Osteoblast (primary cell): ENCODE data around the gene HMCN1. TPM values are rescaled to one million over a fixed set of nuclear protein-coding genes. Genes with fewer than 3 reads are reported as not detected.

ENCODE experiments used
- DNase-seq: peaks from one replicate; pipeline ENCODE4 v3.0.0; 2011; ENCODE audit warnings: low spot score, mixed read lengths; ENCODE audit not compliant: insufficient read length; ENCODE audit errors: missing footprints
- H2AFZ ChIP-seq: 2 replicates; pipeline ENCODE4 v1.6.0; 2011; ENCODE audit warnings: mild to moderate bottlenecking, low read length
- H3K27ac ChIP-seq: 2 replicates; pipeline ENCODE4 v1.5.1; 2011; ENCODE audit warnings: mild to moderate bottlenecking, low read depth, low read length, moderate library complexity
- H3K27me3 ChIP-seq: 2 replicates; pipeline ENCODE4 v1.6.0; 2012; ENCODE audit warnings: mild to moderate bottlenecking, control low read depth, inconsistent platforms, low read length, moderate library complexity; ENCODE audit not compliant: insufficient read depth
- H3K36me3 ChIP-seq: 2 replicates; pipeline ENCODE4 v1.5.1; 2011; ENCODE audit warnings: mild to moderate bottlenecking, low read length, control low read depth, moderate library complexity; ENCODE audit not compliant: insufficient read depth
- H3K4me1 ChIP-seq: 2 replicates; pipeline ENCODE4 v1.5.1; 2011; ENCODE audit warnings: mild to moderate bottlenecking, low read length, control low read depth, moderate library complexity; ENCODE audit not compliant: insufficient read depth
- H3K4me2 ChIP-seq: 2 replicates; pipeline ENCODE4 v1.6.0; 2011; ENCODE audit warnings: mild to moderate bottlenecking, low read length; ENCODE audit not compliant: insufficient read depth
- H3K4me3 ChIP-seq: fragments of 200-600 bp; sonication (generic); 3 replicates; pipeline ENCODE4 v1.5.1; 2012; ENCODE audit warnings: mild to moderate bottlenecking, low read length, inconsistent platforms; ENCODE audit not compliant: insufficient read depth
- H3K79me2 ChIP-seq: 2 replicates; pipeline ENCODE4 v1.6.0; 2012; ENCODE audit warnings: mild to moderate bottlenecking, low read length, control low read depth, inconsistent platforms; ENCODE audit not compliant: insufficient read depth
- H3K9me3 ChIP-seq: 2 replicates; pipeline ENCODE4 v1.5.1; 2011; ENCODE audit warnings: low read depth, low read length, control low read depth
- H4K20me1 ChIP-seq: 2 replicates; pipeline ENCODE4 v1.6.0; 2012; ENCODE audit warnings: mild to moderate bottlenecking, low read length, control low read depth; ENCODE audit not compliant: insufficient read depth
- total RNA-seq: library from RNA; depleted of rRNA; stranded (reverse); fragments of >200 nt; gene quantifications from 2 replicates; pipeline ENCODE4 v1.2.3, GENCODE V29; 2012
- TF ChIP-seq, protein P1 (sequence below): IDR thresholded peaks from 2 replicates; pipeline ENCODE4 v1.5.1; 2011; ENCODE audit warnings: mild to moderate bottlenecking, low read depth, low read length, moderate library complexity; ENCODE audit errors: extremely low read depth

Gene HMCN1
- total RNA-seq, 1 donor, result 178 TPM

DNA sequence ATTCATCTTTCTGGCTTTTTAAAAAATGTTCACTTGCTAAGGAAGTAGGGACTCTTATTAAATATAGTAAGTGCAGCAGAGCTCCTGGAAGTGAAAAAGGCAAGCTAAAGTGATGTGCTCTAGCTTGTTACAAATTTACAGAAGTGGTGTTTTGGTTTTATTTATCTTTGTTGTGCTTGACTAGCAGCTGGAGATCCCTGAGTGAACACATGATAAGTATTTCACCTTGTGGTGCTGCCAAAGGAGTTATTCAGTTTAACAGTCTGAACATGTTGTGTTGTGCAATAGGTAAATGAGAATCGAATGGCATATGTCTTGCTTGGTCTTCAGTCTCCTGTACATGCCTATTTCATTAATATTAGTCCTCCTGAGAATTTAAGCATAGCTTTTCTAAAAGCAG is 325.1 kb downstream of the HMCN1 start:
- no peaks in the 10 kb centered on the region for H3K4me1 ChIP-seq
- DNase-seq, result no peak
- H3K4me2 ChIP-seq, result no peak overlapping the region
- no peaks in the 10 kb centered on the region for H3K79me2 ChIP-seq
- H3K9me3 ChIP-seq, result no peaks in the 10 kb centered on the region
- no peaks in the 10 kb centered on the region for H3K36me3 ChIP-seq
- no peak overlapping the region for H3K4me3 ChIP-seq
- H2AFZ ChIP-seq, result no peak overlapping the region
- H3K27ac ChIP-seq, result no peak overlapping the region
- TF ChIP-seq, protein P1, sequence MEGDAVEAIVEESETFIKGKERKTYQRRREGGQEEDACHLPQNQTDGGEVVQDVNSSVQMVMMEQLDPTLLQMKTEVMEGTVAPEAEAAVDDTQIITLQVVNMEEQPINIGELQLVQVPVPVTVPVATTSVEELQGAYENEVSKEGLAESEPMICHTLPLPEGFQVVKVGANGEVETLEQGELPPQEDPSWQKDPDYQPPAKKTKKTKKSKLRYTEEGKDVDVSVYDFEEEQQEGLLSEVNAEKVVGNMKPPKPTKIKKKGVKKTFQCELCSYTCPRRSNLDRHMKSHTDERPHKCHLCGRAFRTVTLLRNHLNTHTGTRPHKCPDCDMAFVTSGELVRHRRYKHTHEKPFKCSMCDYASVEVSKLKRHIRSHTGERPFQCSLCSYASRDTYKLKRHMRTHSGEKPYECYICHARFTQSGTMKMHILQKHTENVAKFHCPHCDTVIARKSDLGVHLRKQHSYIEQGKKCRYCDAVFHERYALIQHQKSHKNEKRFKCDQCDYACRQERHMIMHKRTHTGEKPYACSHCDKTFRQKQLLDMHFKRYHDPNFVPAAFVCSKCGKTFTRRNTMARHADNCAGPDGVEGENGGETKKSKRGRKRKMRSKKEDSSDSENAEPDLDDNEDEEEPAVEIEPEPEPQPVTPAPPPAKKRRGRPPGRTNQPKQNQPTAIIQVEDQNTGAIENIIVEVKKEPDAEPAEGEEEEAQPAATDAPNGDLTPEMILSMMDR, result no peak
- H3K27me3 ChIP-seq, result no peaks in the 10 kb centered on the region
- H4K20me1 ChIP-seq, result no peaks in the 10 kb centered on the region

DNA sequence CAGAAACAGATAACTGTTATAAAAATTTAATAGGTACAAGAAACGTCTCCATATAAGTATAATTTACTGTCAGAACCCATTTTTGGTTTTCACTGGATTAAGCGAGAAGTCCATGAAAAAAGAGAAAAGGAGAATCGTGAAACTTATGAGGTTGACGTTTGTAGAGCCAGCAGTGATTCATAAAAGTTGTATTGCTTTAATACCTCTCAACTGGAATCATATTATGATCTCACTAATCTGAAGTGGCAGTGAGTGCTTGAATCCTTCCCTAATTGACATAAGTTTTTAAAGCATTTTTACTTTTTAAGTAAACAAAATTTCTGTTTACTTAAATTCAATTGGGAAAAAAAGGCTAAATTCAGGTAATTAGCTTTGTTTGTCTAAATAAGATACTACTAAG is 325.6 kb downstream of the HMCN1 start:
- no peak overlapping the region for H3K4me3 ChIP-seq
- no peak overlapping the region for H3K4me2 ChIP-seq
- no peaks in the 10 kb centered on the region for H3K27me3 ChIP-seq
- H4K20me1 ChIP-seq, result no peaks in the 10 kb centered on the region
- H3K4me1 ChIP-seq, result no peaks in the 10 kb centered on the region
- H2AFZ ChIP-seq, result no peak overlapping the region
- no peaks in the 10 kb centered on the region for H3K9me3 ChIP-seq
- TF ChIP-seq, protein P1, result no peak
- H3K27ac ChIP-seq, result no peak overlapping the region
- H3K36me3 ChIP-seq, result no peaks in the 10 kb centered on the region
- DNase-seq, result no peak
- H3K79me2 ChIP-seq, result no peaks in the 10 kb centered on the region

DNA sequence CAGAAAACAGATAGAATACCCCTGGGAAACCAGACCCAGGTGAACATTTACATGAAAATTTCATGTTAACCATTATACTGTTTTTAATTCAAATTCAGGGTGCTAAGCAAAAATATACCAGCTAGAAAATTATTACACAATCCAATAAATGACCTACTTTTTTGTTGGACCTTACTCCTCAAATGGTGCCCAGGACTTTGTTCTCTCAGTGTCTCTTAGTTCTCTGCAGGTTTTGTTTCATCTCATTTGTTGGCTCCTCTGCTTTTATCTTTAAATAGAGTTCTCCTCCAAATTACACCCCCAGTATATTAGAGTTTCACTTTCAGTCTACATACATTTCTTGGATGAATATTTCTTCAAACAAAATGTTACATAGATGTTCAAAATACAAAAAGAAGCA is 326.0 kb downstream of the HMCN1 start:
- no peaks in the 10 kb centered on the region for H3K27me3 ChIP-seq
- DNase-seq, result no peak
- TF ChIP-seq, protein P1, result no peak

DNA sequence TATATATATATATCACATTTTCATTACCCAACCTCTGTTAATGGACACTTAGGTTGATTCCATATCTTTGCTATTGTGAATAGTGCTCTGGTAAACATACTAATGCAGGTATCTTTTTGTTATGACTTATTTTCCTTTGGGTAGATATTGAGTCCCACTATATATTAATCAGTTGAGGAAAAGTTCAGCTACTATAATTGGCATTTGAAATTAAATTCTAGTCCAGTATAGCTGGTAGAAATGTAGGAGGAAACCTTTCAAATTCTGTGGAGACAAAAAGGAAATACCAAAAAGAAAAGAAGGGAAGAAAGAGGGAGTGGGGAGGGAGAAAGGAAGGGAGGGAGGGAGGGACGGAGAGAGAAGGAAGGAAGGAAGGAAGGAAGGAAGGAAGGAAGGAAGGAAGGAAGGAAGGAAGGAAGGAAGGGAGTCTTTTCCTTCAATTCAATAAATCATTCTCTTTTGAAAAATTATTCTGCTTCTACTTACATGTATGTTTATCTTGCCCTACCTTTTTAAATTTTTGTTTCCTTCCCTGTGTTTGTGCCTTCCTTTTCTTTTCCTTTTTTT is 329.0 kb downstream of the HMCN1 start:
- TF ChIP-seq, protein P1, result no peak
- no peak overlapping the region for H3K4me3 ChIP-seq
- no peaks in the 10 kb centered on the region for H4K20me1 ChIP-seq

More for the DNA sequence above, 326.0 kb downstream of the HMCN1 start:
- H3K27ac ChIP-seq, result no peak overlapping the region
- no peaks in the 10 kb centered on the region for H4K20me1 ChIP-seq
- no peak overlapping the region for H3K4me2 ChIP-seq
- no peaks in the 10 kb centered on the region for H3K4me1 ChIP-seq
- no peak overlapping the region for H3K4me3 ChIP-seq
- no peaks in the 10 kb centered on the region for H3K79me2 ChIP-seq
- no peaks in the 10 kb centered on the region for H3K36me3 ChIP-seq
- no peak overlapping the region for H2AFZ ChIP-seq
- H3K9me3 ChIP-seq, result no peaks in the 10 kb centered on the region

More for the DNA sequence above, 329.0 kb downstream of the HMCN1 start:
- Histone ChIP-seq H3K79me2 (no peaks in the 10 kb centered on the region), H3K27ac (no peak overlapping the region), H3K27me3 (no peaks in the 10 kb centered on the region), H3K4me2 (no peak overlapping the region), H3K4me1 (no peaks in the 10 kb centered on the region), H2AFZ (no peak overlapping the region), H3K36me3 (no peaks in the 10 kb centered on the region), H3K9me3 (no peaks in the 10 kb centered on the region)
- DNase-seq, result no peak
